HG03175 (cell line): ENCODE measurements around the gene ZNF576.
"Not testable (repeated sequence)": the region's sequence is repeated elsewhere in the genome, so short reads cannot be mapped to it uniquely, and the experiment has no call there.

Experiments
- ATAC-seq: cut with Tn5 transposase; IDR thresholded peaks from one replicate; pipeline ENCODE4 v1.9.1; 2021; ENCODE audit warnings: mild to moderate bottlenecking, moderate library complexity; ENCODE audit not compliant: unreplicated experiment

Gene ZNF576

DNA sequence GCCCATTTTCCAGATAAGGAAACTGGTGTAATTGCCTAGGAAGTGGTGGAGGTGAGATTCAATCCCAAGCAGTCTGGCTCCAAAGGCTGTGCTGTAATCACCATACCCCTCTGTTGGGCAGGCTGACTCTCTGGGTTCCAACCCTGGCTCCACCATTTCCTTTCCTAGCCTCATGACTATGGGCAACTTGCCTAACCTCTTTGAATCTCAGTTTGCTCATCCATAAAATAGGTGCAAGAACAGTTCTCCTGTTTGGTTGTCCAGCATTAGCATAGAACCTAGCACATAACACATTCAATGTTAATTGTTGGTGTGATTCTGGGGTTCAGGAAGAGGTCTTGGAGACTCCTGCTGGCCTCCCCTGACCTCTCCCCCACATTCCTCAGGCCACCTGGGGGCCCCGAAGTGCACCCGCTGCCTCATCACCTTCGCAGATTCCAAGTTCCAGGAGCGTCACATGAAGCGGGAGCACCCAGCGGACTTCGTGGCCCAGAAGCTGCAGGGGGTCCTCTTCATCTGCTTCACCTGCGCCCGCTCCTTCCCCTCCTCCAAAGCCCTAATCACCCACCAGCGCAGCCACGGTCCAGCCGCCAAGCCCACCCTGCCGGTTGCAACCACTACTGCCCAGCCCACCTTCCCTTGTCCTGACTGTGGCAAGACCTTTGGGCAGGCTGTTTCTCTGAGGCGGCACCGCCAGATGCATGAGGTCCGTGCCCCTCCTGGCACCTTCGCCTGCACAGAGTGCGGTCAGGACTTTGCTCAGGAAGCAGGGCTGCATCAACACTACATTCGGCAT, 2.2 kb downstream of the ZNF576 start:
- no peak for ATAC-seq

DNA sequence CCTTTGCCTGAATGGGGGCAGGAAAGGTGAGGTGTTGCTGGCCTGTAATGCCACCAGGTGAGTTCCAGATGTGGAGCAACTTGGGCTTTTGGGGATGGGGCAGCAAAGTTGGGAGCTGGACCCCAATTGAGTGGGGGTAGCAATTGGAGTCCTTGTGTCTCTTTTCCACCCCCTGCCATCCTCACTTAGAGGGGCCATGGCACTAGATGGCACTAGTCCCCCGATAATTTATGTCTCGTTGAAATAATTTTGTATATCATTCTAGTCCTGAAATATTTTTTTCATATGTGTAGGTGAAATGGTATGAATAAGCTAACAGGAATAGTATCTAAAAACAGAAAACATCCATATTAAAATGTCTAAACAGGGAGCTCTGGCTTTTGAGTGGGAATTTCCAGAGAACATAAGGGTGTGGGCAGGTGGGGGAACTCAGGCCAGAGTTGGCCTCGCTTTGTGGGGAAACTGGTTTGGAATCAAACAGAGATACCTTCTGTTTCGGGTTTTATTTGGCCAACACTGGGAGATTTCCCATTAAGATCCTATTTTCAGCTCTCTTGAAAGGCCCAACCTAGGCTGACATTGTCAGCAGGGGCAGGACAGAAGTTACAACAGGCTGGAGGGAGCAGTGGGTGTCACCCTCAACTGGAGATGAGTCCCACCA, 3.4 kb downstream of the ZNF576 start:
- ATAC-seq = no peak

DNA sequence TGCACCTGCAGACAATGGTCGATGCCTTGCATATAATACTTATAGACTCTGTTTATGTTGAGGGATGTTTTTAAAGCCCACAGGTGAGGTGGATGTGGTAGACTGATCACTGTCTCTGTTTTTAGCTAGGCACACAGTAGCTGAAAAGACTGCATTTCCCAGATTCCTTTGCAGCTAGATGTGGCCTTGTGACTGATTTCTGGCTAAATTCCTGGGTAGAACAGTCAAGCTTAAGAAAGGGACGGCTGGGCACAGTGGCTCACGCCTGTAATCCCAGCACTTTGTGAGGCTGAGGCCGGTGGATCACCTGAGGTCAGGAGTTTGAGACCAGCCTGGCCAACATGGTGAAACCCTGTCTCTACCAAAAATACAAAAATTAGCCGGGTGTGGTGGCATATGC, 3.9 kb downstream of the ZNF576 start:
- ATAC-seq = not testable (repeated sequence)

DNA sequence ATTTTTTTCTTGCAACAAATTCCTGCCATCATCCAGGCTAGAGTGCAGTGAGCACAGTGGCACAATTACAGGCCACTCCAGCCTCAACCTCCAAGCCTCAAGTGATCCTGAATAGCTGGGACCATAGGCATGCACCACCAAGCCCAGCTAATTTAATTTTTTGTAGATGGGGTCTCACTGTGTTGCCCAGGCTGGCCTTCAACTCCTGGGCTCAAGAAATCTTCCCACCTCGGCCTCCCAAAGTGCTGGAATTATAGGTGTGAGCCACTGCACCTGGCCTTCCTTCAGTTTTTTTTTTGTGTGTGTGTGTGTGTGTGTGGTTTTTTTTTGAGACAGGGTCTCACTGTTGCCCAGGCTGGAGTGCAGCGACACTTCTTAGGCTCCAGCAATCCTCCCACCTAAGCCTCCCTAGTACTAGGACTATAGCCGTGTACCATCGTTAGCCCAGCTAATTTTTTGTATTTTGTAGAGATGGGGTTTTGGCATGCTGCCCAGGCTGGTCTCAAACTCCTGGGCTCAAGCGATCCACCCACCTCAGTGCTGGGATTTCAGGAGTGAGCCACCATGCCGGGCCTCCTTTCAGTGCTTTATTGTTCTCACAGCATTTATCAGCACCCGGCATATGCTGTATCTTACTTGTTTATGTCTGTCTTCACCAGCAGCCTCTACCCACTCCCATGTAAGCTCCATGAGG, 9.6 kb downstream of the ZNF576 start:
- ATAC-seq = no peak

DNA sequence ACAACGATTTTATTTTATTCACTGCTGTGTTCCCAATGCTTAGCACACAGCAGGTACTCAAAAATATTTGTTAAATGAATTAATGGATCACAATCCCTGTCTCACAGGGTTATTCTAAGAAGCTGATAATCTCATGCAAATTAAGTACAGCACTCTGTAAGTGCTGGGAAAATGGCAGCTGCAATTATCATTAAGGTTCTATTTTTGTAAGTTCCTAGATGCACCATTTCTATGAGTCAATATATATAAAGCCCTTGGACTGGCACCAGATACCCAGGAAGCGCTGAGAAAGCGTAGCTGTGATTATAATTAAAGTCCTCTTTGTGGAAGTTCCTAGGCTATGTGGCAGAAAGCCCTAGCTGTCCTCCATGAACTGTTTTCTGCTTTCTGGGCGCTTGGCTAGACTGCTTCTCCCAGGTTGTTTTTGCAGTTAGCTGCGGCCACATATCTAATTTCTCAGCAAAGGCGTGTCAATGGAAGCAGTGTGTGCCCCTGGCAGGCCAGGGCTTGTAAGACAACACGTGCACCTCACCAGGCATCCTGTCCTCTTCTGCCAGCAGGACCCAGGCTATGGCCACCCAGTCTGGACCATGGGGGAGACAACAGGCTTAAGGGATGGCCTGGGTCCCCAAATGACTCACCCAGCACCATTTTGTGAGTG, 10.3 kb downstream of the ZNF576 start:
- no peak for ATAC-seq

DNA sequence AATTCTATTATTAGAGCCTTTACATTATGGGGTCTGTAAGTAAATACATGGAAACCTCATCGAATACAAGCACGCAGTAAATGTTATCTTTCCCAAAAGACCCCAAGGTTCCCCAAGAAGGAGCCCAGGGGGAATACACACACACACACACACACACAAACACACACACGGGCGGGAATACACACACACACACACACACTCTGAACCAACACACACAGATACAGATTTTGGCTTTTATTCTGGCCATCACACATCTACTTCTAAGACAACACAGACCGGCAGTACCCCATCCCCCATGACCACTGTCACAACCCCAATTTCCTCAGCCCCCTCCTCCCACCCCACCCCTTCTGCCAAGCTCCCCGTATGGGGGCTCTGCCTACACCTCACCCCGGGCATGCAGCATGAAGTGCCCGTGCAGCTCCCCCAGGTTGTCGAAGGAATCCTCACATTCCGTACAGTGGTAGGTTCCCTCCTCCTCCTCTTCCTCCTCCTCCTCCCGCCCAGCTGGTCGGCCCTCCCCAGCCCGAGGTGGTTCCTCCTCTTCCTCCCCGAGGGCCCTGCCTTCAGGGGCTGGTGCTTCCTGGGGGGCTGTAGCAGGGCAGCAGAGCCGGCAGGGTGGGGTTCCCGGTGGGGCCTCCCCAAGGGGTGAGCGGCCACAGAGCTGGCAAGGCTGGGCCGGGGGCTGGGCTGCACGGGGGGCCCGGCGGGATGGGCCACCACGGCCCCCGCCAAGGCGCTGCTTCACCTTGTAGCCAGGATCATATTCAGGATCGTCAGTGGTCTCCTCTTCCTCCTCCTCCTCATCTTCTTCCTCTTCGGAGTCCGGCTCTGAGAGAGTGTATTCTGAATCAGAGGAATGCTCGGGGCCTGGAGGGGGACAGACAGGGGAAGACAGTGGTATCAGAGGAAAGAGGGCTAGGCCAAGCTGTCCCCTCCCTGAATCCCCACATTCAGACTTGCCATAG, 11.1 kb downstream of the ZNF576 start:
- ATAC-seq = no peak

DNA sequence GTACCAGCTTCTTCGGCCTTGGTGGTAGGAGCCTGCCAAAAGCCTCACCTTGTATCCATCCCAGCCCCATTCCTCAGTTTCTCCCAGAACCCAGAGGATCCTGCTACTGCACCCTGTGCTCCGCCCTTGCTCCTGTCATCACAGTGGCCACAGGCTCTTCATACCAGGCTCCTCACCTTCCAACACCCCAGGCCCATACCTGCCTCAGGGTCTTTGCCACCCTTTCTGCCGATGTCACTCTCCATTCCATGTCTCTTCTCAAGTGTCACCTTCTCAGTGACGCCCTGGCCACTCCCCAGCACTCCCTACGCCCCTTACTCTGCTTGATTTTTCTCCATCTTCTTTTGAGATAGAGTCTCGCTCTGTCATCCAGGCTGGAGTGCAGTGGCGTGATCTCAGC, 13.5 kb downstream of the ZNF576 start:
- no peak for ATAC-seq

DNA sequence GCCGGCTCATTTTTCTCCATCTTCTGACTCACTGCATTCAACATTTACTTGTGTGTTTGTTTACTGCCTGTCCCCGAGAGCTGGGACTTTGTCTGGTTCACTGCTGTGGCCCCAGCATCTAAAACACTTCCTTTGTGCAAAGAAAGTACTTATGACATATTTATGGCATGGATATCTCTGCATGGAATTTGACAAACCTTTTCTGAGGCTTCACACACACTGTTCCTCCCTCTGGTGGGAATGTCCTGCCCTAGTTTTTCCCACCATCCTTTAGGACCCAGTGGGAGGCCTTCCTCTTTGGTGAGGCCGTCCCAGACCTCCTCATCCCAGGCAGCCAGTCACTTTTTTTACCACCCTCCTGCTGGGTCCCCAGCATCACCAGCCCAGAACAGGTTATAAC, 14.1 kb downstream of the ZNF576 start:
- ATAC-seq = no peak

DNA sequence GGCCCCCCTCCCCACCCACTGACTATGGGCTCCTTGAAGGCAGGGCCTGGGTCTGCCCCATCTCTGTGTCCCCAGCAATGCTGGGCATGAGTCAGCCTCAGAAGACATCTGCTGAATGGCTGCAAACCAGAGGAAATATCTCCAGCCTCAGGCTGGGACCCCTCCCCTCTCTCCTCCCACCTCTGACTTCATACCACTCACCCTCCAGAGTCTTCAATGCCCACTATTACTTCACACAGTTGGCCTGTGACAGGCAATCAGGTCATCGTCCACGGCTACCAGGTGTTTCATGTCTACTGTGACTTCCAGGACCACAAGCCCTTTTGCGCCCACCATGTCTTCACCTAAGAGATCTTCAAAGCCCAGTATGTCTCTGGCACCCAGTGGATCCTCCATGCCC, 15.4 kb downstream of the ZNF576 start, which contains the start of gene SRRM5:
TSS of gene SRRM5 (plus strand) at position 301 of the 400 bp plus-strand sequence. CDS start at position 335, 34 bp downstream.
- no peak for ATAC-seq

DNA sequence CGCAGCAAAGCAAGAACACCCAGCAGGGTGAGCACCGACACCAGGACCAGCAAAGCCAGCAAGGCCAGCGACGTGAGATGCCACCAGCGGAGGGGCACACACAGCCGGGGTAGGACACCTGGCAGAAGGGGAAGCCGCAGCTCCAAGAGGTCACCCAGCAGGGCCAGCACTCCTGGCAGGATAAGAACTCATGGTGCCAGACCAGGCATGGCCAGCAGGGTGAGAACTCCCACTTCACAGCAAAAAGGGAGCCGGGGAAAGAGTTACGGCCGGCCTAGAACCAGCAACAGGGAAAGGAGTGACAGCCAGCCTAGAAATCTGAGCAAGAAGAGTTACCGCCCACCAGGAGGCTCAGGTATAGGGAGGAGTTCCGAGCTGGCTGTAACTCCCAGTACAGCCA, 16.0 kb downstream of the ZNF576 start:
- no peak for ATAC-seq

DNA sequence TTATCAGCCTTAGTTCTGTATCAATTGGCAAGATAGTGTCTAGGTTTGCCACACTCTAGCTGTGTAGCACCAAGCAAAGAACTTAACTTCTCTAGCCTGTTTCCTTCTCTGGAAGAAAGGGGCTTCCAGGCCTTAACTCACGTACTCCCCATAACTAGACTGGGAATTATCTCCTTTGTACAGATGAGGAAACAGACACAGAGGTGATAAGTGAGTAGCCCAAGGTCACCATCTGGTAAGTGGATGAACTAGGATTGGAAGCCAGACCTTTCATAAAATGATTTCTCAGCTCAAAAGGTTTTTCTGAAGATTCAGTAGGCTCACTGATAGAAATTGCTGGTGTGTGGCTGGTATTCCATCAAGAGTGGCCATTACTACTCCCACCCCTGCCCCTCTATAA, 19.9 kb downstream of the ZNF576 start:
- no peak for ATAC-seq

DNA sequence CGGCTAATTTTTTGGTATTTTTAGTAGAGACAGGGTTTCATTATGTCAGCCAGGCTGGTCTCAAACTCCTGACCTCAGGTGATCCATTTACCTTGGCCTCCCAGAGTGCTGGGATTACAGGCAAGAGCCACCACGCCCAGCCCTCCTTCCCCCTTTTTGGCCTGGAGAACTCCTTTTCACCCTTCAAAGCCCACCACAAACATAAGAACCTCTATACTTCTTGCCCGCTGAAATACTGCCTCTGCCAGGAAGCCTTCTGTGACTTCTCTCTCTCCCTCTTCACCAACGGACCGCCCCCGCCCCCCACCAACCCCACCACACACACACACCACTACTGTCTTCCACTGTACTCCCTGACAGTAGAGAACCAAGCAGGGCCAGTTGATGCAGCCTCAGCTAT, 20.6 kb downstream of the ZNF576 start:
- no peak for ATAC-seq

DNA sequence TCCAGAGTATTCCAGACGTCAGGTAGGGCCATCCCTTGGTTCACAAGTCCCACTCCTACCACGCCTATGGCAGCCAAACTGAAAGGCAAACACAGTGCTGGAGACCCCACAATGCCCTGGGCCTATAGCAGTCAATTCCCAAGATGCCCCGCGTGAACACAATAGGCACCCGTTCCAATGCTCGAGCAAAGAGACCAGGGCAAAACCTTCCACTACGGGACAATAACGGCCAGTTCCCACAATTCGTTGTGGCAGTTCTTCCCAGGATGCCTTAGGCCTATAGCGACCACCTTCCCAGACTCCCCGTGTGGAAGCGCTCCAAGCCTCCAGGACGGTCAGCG, 22.5 kb downstream of the ZNF576 start:
- ATAC-seq = peak; percentile 22

DNA sequence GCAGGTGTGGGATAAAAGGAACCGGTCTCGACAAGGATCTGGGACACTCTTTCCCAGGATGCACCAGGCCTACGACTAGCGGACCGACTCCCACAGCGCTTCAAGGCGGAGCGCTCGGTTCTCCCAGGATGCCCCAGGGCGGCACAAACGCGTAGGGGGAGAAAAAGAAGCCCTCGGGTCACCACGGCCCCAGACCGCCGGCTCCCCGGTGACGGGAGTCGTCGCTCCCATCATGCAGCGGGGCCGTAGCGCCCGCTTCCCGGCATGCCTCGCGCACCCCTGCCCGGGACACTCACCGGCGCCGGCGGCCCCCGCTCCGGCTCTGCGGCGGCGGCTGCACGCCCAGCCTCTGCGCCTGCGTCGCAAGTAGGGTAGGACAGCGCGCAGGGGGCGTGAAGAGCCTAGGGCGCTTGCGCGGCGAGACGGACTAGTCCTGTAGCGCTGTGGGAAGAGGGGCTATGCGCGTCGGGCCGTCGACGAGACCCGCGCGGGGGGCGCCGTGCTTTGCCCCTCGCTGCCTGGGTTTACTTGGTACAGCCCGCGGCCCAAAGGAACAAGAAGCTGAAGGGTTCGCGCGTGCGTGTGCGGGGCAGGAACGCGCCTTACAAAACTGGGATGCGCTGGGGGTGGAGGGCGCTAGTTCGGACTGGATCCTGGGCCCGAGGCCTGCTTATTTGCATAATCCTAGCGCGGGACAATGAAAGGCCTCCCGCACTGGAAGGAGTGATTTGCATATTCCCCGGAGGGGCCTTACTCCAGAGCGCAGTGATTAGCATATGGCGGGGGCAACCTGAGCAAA, 23.1 kb downstream of the ZNF576 start, which contains the start of gene ZNF428:
TSS of gene ZNF428 (minus strand) at position 368 of the 799 bp plus-strand sequence. CDS start 5,325 bp downstream, outside the sequence.
- ATAC-seq = peak; percentile 79

DNA sequence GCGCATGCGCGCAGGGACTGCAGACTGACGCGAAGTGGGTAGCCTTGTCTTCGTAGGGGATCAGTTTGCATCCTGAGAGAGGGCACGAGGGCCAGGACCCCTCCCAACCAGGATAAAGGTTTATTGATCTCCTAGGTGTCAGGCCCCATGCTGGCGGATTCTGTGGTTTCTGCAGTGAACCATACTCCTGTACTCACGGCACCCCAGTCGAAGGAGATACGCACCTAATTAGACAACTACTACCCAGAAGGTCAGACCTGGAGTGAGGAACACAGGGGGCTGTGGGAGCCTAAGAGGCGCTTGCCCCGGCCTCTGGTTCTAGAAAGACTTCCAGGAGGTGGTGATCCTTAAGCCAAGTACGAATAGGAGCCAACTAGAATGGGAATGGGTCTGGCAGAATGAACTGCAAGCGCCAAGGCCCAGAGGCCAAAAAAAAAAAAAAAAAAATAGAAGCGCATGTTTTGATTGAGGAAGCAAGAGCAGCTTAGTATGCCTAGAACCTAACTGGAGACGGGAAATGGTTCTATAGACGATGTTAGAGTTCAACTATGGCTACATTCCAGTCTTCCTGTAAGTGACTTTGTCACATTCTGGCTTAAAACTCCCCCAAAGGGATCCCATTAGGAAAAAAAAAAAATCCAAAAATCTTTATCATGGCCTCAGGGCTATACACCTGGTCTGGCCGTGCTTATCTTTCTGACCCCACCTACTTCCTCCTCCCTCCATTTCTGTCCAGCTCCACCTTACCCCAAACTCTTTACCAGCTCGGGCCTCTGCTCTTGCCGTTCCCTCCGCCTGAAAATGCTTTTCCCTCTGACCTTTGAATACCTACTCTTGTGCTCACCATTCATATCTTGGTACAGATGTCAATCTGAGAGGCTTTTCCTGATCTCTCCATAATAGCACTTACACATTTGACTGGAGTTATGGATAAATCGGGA, 23.9 kb downstream of the ZNF576 start:
- no peak for ATAC-seq

DNA sequence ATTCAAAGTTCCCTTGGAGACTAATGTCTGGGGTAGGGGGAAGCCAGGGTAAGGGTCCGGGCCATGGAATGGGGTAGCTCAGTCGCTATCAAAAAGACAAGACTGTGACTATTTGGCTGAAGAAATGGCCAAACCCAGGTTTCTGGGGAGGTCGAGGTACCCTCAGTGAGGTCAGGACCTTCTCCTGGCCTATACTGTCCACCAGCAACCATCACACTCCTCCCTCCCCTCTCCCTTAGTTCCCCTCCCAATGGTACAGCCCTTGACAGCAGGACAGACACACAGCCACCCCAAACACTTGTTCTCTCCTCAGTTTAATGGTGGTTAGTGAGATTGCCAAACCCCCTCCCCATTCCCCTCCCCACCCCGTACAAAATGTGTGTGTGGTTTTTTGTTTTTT, 25.7 kb downstream of the ZNF576 start:
- no peak for ATAC-seq

DNA sequence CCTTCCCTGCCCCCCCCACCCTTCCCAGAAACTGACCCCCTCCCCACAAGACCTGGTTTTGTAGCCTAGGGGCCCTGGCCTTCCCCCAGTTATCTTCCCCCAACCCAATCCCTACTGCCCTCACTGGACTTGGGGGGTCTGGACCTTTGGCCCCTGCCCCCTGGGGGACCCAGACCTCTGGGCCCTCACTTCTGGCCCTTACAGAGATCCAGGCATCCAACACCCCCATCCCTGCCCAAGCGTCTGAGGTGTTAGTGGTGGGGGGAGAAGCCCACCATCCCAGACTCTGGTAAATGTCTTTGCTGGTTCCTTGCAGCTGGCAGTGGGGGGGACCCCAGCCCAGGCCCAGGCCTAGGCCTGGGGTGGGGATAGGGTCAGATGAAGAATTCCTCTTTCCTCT, 26.6 kb downstream of the ZNF576 start:
- no peak for ATAC-seq
